ENCODE results near the gene PIWIL4.
"Not testable (repeated sequence)": the region's sequence is repeated elsewhere in the genome, so short reads cannot be mapped to it uniquely, and the experiment has no call there.

Gene PIWIL4

DNA sequence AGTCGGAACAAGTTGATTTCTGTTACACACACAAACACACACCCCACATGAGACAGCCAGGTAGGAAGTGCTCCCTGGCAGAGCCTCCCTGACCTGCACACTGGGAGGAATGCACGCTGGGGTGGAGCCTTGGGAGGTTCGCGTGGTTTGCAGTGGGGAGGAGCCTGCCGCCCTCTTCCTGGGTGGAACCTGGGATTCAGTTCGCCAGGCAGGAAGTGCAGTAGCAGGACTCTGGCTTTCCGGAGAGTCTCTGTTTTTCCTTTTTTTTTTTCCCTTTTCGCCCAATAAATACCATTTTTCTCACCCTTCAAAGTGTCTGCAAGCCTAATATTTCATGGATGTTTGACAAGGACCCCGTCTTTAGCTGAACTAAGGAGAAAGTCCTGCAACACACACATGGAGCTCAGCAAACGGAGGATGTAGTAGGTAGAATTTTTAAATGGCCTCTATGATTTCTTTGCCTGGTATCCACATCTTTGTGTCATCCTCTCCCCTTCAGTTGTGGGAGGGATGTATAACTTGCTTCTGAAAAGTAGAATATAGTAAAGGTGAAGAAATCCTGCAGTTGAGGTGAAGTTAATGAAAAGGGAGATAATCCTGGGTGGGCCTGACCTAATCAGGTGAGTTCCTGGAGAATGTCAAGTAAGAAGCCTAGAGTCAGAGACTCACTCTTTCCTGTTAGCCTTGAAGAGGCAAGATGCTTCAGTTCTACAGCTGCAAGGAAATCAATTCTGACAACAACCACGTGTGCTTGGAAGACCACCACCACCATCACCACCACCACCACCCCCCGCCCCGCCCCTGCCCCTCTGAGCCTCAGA is 72.9 kb downstream of the PIWIL4 start:
- no peak for DNase-seq

GRCh38 chr11:94641167-94641761 is 74.1 kb downstream of the PIWIL4 start:
- no peak for DNase-seq

GRCh38 chr11:94643186-94643585 is 76.0 kb downstream of the PIWIL4 start:
- not testable (repeated sequence) for DNase-seq

GRCh38 chr11:94647926-94648325 is 80.8 kb downstream of the PIWIL4 start:
- no peak for DNase-seq

DNA sequence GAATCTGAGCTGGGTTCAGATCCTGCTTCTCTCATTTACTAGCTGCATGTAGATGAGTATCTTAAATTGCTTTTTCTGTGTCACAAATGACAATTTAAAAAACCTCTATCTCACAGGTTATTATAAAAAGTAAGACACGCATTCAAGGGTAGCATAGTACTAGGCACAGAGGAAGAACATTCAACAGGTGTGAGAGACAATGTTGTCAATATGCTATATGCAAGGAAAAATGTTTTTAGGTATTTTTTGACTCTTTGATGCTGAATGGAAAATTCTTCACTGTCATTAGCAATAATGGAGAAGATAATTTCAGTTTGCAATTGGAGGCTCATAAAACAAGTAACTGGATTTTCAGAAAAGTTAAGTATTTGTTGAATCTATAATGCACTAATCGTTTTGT is 81.6 kb downstream of the PIWIL4 start:
- DNase-seq: no peak

- DNase-seq: no peak
Measured at GRCh38 chr11:94649254-94649653, 82.1 kb downstream of the PIWIL4 start.

DNA sequence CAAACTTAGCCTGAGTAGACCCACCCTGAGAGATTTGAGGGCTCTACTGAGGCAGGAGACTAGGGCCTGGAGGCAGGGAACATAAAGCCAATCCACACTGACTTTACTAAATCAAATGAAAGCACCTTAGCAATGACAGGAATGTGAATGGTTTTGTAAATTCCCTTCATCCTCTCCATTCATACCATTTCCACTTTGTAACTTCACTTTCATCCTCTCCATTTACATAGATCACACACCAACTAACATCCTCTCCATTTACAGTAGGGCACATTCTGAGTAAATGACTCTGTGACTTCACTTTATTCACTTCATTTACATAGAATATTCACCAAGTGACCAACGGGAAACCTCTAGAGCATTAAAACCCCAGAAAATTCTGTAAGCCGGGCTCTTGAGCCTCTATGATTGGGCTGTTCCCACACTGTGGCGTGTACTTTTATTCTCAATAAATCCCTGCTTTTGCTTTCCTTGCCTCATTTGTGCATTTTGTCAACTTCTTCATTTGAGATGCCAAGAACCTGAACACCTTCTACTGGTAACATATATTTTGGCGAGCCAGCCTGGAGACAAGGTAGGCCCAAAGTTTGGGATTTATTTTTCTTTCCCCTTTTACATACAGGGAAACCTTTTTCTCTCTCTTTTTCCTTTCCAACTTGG is 82.9 kb downstream of the PIWIL4 start:
- DNase-seq: no peak

GRCh38 chr11:94650756-94651155 is 83.6 kb downstream of the PIWIL4 start:
- DNase-seq: no peak

DNA sequence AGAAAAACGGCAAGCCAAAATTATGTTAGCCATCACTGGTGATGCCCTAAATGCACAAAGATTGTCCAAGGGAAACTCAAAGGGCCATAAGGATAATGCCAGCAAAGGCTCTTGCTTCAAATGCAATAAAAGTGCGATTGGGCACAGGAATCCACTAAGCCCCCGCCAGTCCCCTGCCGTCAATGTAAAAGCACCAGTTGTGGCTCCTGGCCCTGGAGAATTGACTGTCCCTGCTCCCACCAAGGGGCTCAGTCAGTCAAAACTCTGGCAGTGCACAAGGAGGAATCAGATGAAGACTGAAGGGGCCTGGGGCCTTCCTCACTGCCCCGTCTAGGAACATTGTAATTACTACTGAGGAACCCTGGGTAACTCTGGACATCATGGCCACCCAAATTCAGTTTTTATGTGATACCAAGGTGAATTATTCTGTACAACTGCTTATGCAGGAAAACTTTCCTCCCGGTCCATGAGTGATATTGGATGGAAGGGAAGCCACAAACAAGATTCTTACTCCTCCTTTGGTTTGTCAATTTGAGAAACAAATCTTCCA is 85.6 kb downstream of the PIWIL4 start:
- DNase-seq: no peak

DNA sequence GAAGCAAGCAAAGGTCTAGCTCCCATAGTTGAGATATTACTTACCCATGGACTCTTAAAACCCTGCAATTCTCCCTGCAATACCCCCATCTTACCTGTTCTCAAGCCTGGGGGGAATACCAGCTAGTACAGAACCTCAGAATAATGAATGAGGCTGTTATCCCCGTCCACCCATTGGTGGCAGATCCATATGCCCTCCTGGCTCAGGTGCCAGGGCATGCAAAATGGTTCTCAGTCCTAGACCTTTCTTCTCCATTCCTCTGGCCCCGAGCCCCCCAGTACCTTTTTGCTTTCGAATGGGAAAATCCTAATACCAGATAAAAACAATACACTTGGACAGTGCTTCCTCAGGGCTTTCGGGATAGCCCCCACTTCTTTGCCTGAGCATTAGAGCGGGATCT is 86.4 kb downstream of the PIWIL4 start:
- no peak for DNase-seq

DNA sequence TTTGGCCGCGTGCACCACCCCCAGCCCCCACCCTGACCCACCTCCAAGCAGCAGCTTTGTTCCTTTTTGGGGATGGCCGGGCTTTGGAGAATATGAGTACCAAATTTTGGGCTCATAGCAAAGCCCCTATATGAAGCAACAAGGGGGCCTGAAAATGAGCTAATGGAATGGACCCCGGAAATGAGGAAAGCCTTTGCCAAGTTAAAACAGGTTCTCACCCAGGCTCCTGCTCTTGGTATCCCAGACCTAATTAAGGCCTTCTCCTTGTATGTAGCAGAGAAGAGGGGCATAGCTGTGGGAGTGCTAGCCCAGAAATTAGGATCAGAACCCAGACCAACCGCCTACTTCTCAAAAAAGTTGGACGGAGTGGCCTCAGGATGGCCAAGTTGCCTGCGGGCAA is 87.0 kb downstream of the PIWIL4 start:
- no peak for DNase-seq

DNA sequence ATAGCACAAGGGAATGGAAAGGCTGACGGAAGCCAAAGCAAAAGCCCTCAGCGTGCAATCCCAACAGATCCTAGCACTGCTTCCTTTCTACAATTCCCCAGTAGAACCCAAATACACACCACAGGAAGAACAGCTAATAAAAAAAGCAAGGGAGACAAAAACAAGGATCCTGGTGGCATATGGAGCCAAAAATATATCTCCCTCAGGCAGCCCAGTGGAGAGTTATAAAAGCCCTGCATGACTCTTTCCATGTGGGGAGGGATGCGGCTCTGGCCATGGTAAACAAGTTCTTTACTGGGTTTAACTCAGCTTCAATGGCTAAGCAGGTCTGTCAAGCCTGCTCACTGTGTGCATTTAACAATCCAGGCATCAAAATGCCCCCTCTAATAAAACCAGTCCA is 88.1 kb downstream of the PIWIL4 start:
- no peak for DNase-seq

GRCh38 chr11:94655956-94656355 is 88.8 kb downstream of the PIWIL4 start:
- DNase-seq: no peak

DNA sequence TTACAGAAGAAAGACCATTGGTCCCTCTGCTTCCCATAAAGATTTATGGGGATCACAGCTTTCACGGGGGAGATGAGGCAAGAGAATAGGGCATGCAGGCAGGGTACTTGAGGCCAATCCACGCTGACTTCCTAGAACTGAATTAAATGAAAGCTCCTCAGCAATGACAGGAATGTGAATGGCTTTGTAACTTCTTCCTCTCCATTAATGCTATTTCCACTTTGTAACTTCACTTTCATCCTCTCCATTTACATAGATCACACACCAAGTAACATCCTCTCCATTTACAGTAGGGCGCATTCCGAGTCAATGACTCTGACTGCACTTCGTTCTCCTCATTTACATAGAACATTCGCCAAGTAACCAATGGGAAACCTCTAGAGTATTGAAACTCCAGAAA is 89.8 kb downstream of the PIWIL4 start:
- DNase-seq: no peak

DNA sequence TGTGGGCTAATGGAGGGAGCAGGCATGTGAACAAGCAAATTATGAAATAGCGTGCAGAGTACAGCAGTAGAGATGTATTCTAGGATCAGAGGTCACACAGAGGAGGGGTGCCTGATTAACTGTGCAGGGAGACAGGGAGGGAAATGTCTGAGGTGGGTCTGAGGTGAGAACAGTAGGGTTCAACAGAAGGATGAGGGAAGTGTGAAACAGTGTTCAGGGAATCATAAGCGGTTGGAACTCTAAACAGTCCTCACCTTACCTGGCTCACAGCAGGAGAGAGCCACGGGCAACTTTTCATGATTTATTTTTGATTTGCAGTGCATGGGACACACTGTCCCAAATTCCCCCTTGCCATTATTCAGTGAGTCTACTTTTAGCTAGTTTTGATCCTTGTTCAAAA is 90.5 kb downstream of the PIWIL4 start:
- DNase-seq: no peak

DNA sequence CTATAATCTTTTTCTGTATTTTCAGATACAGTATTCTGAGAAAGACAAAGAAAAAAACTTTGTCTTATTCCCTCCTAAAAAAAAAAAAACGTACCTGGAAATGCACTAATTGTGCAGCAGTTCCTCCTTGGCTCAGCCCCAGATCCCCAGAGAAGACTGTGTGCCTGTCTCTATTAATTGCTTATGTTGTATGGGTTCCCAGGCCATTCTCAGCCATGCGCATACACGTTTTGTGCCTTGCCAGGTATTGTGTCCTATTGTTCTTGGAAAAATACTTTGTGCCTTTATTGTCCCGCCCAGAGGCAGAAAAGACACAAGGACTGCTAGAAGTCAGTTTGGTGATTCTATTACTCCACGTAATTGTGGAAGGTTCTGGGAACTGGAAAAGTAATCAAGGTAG is 91.2 kb downstream of the PIWIL4 start:
- no peak for DNase-seq

DNA sequence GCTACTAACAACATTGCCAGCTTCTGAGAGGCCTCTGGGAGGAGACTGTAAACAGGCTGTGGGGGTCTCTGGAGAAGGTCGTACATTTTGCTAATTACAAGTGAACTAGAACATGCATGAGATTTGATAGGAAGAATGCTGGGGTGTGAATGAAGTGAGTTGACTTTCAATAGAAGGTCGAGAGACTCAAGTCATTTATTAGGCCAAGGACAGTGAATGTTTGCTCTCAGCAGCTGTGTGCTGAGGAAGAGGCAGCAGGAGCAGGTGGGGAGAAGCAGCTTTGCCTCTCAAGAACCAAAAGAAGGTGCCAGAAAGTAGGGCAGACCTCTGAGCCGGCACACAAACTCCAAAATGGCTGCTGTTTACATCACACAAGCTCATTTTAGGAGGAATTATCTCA is 91.7 kb downstream of the PIWIL4 start:
- no peak for DNase-seq

GRCh38 chr11:94661444-94661843 is 94.3 kb downstream of the PIWIL4 start:
- no peak for DNase-seq

GRCh38 chr11:94662065-94662779 is 95.1 kb downstream of the PIWIL4 start:
- no peak for DNase-seq

- no peak for DNase-seq
Measured at GRCh38 chr11:94662846-94663390, 95.8 kb downstream of the PIWIL4 start.

DNA sequence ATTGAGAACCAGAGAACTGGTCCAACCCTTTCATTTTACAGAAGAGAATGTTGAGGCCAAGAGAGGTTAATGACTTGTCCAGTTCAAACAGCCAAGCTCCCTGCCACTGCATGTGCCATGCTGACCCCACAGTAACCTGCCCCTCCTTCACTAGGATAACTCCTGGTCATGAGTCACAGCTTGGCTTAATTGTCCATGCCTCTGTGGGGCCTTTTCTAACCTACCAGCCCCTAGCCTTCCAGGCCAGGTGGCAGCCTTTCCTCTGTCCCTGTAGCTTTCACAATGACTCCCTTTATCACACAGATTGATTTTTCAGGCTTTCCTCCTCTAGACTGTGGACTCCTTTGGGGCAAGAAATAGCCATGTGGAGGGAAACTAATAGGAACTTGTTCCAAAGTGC is 97.2 kb downstream of the PIWIL4 start:
- DNase-seq: no peak

- no peak for DNase-seq
Measured at GRCh38 chr11:94665116-94665659, 98.0 kb downstream of the PIWIL4 start.

Data from activated naive CD4-positive, alpha-beta T cell treated with Interleukin-2 at 50 U/mL for 16 hours (primary cell).